ENCODE results near the gene NRM.
"Not testable (repeated sequence)": the region's sequence is repeated elsewhere in the genome, so short reads cannot be mapped to it uniquely, and the experiment has no call there.

Gene NRM

GRCh38 chr6:30664994-30665767 is 25.6 kb downstream of the NRM start:
- no peak for DNase-seq

- not testable (repeated sequence) for DNase-seq
These were observed 32.9 kb downstream of the NRM start for GRCh38 chr6:30657922-30658321.

- DNase-seq = no peak
These were observed 33.3 kb downstream of the NRM start for GRCh38 chr6:30657454-30657853.

GRCh38 chr6:30656513-30656912 is 34.3 kb downstream of the NRM start:
- peak; percentile 91 for DNase-seq

- no peak for DNase-seq
These were observed 35.1 kb downstream of the NRM start for GRCh38 chr6:30655743-30656094.

DNA sequence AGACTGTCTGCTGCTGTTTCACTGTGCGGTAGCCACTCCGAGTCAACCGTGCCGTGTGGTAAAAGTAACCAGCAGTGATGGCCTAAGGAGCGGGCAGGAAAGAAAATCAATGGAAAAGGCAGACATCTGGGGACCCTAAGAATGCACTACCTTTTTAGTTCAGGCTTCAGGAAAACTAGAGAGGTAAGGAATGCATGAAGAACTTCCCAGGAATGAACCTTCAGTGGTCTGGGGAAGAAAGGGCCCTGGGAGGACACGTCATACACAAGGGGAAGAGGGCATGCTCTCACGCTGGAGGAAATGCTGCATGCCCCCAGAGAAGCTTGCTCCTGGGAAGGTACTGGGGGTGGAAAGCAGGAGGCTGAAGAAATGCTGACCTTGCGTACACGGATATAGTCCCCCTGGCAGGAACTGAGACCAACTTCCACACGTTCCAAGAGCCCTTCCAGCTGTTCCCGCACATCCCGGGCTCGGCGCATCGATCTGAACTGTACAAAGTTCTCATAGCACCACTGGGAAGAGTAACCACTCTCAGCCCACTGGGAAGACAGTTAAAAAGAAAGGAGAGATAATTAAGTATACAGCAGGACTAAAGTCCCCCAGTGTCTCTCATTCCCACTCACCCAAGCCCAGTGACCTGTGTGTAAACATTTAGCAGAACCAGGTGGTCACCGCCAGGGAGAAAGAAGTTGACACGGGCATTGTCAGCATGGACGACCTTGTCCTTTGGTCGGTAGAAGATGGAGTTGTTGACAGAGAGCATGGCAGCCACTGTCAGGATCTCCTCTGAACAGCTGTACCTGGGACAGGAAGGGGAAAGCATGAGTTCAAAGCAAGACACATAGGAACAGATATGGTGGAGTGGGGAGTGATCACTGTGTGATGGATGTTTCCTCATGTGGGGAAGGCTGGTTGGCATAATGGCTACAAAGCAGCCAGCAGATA is 35.7 kb downstream of the NRM start:
- no peak for DNase-seq

DNA sequence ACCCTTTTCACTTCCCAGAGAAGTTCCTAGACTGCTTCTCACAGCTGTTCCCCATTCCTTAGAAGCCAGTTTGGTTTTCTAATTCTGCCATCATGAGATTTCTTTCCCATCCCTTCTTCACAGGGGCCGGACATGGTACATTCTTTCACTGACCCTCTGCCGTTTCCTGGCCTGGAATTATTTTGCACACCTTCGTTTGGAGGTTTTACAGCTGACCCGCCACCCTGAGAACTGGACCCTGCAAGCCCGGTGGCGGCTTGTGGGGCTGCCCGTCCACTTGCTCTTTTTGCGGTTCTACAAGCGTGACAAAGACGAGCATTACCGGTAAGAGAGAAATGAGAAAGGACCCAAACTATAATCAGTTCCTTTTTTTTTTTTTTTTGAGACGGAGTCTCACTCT is 39.6 kb downstream of the NRM start:
- DNase-seq = peak; percentile 64

DNA sequence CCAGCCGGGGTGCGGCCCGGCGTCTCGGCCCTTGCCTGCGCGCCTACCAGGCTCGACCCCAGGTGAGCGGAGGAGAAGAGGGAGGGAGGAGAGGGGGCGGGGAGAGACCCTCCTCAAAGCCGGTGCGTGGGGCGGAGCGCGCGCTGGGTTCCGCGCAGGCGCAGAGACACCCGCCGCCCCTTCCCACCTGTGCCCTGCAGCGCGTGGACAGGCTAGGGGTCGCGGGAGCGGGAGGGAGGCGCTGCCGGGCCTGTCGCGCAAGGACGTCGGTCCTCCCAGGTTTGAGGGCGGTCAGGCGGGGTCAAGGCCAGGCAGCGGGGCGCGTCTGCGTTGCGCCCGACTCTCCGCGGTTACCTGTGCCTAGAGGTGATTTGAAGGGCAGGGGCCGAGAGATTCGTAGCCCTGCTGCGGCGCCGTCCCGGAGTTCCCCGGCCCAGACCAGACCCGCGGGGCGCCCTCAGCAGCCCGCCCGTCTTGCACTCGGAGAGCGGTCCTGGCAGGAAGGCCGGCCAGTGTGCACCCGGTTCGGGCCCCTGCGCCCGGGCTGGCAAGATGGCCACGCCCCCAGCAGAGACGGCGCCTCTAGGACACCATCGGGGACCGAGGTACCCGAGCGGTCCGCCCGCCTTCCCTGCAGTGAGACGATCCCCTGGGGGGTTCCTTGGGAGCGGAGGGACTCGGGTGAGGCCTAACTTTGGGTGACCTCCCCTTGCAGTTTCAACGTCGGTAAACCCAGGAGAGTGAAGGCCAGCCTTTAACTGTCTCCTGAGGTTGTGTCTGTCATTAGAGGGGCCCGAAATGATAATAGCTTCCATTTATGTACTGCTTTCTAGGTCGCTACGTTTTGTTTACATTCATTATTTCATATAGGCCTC is 43.3 kb downstream of the NRM start:
- DNase-seq = peak; percentile 68

GRCh38 chr6:30646450-30647241 is 44.1 kb downstream of the NRM start, which contains the start of gene C6orf136:
C6orf136 (plus strand) TSS chr6:30647133; CDS start chr6:30647232, 99 bp downstream.
- peak; percentile 89 for DNase-seq

DNA sequence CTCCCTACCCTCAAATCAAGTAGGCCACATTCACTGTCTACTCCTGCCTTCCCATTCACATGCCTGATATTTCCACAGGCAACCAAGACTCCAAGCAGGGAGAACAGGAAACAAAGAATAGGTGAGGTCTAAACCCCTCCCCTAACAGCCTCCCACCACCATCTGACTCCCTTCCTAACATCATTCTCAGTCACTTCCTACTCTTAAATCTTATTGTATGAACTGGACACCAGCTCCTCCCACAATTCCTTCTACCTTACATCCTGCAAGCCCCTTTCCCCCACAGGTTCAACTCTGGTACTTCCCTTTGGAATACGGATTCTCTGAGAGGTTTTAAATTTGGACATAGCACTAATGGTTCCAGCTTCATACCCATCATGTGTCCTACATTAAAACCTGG is 44.8 kb downstream of the NRM start:
- DNase-seq = no peak

GRCh38 chr6:30644769-30645168 is 46.0 kb downstream of the NRM start:
- no peak for DNase-seq

GRCh38 chr6:30643656-30644055 is 47.1 kb downstream of the NRM start:
- no peak for DNase-seq

DNA sequence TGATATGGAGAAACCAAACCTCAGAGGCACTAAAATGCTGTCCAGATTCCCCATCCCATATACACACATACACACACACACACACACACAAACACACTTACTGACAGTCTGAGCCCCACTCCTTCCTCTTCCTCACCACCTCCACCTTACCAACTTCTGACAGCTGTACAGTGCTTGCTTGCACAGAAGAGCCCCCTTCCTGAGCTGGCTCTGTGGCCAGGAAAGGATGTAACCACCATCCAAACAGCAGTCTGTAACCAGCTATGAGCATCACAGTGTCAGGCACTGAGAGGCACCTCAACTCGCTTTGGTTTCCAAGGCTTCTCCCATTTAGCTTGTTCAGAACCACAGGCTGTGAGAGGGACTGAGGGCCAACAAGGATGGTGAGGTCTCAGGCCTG is 49.7 kb downstream of the NRM start:
- no peak for DNase-seq

DNA sequence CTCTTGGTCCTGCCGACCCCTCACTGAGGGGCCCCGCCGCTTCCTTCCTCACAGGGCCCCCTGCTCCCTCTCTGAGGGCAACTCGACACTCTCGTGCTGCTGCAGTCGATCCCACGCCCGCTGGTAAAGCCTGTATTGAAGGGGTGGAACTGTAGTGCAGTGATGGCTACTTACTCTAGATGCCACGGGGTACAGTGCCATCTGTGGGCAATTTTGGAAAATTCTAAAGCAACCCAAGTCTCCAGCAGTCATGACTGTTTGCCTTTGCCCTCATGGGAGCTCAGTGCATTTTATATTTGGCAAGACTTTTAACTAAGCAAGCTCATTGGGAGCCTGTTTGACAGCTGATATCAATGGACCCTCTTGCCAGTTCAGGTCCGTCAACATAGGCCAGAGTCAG is 50.3 kb downstream of the NRM start:
- DNase-seq = no peak
